ENCODE results near the gene NGF.
"Not testable (repeated sequence)": the region's sequence is repeated elsewhere in the genome, so short reads cannot be mapped to it uniquely, and the experiment has no call there.

The NGF gene

GRCh38 chr1:115337633-115338456 lies at the start of gene NGF:
NGF (minus strand) TSS chr1:115338249; CDS start chr1:115286795, 51,454 bp downstream.
- no peak for DNase-seq (ENCODE audit: low spot score)

- DNase-seq (ENCODE audit: low spot score), result not testable (repeated sequence)
Measured at GRCh38 chr1:115383455-115383854, 45.4 kb upstream of the NGF start.

GRCh38 chr1:115379943-115380342 lies 41.9 kb upstream of the NGF start:
- no peak for DNase-seq (ENCODE audit: low spot score)

- DNase-seq (ENCODE audit: low spot score), result no peak
Measured at GRCh38 chr1:115377411-115377810, 39.4 kb upstream of the NGF start.

- DNase-seq (ENCODE audit: low spot score), result no peak
Measured at GRCh38 chr1:115374598-115374997, 36.5 kb upstream of the NGF start.

GRCh38 chr1:115373305-115373704 lies 35.3 kb upstream of the NGF start:
- no peak for DNase-seq (ENCODE audit: low spot score)

- DNase-seq (ENCODE audit: low spot score), result no peak
Measured at GRCh38 chr1:115365738-115366137, 27.7 kb upstream of the NGF start.

GRCh38 chr1:115364780-115365155 lies 26.7 kb upstream of the NGF start:
- no peak for DNase-seq (ENCODE audit: low spot score)

GRCh38 chr1:115364046-115364779 lies 26.2 kb upstream of the NGF start:
- DNase-seq (ENCODE audit: low spot score), result no peak

GRCh38 chr1:115363171-115363570 lies 25.1 kb upstream of the NGF start:
- no peak for DNase-seq (ENCODE audit: low spot score)

- not testable (repeated sequence) for DNase-seq (ENCODE audit: low spot score)
Measured at GRCh38 chr1:115360505-115361129, 22.6 kb upstream of the NGF start.

GRCh38 chr1:115359787-115360452 lies 21.9 kb upstream of the NGF start:
- not testable (repeated sequence) for DNase-seq (ENCODE audit: low spot score)

GRCh38 chr1:115356356-115356755 lies 18.3 kb upstream of the NGF start:
- DNase-seq (ENCODE audit: low spot score), result no peak

GRCh38 chr1:115355069-115355468 lies 17.0 kb upstream of the NGF start:
- DNase-seq (ENCODE audit: low spot score), result no peak

- DNase-seq (ENCODE audit: low spot score), result no peak
Measured at GRCh38 chr1:115351143-115351542, 13.1 kb upstream of the NGF start.

GRCh38 chr1:115348636-115349035 lies 10.6 kb upstream of the NGF start:
- DNase-seq (ENCODE audit: low spot score), result no peak

- DNase-seq (ENCODE audit: low spot score), result no peak
Measured at GRCh38 chr1:115347282-115347681, 9.2 kb upstream of the NGF start.

GRCh38 chr1:115343200-115343737 lies 5.2 kb upstream of the NGF start:
- DNase-seq (ENCODE audit: low spot score), result no peak

GRCh38 chr1:115341948-115342347 lies 3.9 kb upstream of the NGF start:
- no peak for DNase-seq (ENCODE audit: low spot score)

GRCh38 chr1:115340879-115341278 lies 2.8 kb upstream of the NGF start:
- DNase-seq (ENCODE audit: low spot score), result no peak

GRCh38 chr1:115338457-115338820 lies 390 bp upstream of the NGF start:
- DNase-seq (ENCODE audit: low spot score), result no peak

- no peak for DNase-seq (ENCODE audit: low spot score)
Measured at GRCh38 chr1:115337276-115337632, 795 bp downstream of the NGF start.
